Keratinocyte (primary cell): Measurements from ENCODE around the gene MICAL3. TPM values are rescaled to one million over a fixed set of nuclear protein-coding genes. Genes with fewer than 3 reads are reported as not detected.
A peak's percentile ranks its signal among the peaks of the same experiment; 100 is the strongest.

Experiments used
- DNase-seq: peaks from one replicate; pipeline ENCODE4 v3.0.0-alpha.2; 2011; ENCODE audit warnings: low read depth, missing footprints, low spot score
- FAIRE-seq: peaks from 2 replicates; lab custom pipeline; 2011; peaks lifted over from hg19 to GRCh38; lab: Jason Lieb, UNC
- H2AFZ ChIP-seq: 2 replicates; pipeline ENCODE4 v1.6.0; 2012; ENCODE audit warnings: low read length, control low read depth, inconsistent platforms; ENCODE audit not compliant: control insufficient read depth
- H3K27ac ChIP-seq: 2 replicates; pipeline ENCODE4 v1.5.1; 2011; ENCODE audit warnings: low read length; ENCODE audit not compliant: control insufficient read depth, insufficient read depth
- H3K27me3 ChIP-seq: 3 replicates; pipeline ENCODE4 v1.6.0; 2011; ENCODE audit warnings: low read length; ENCODE audit not compliant: control insufficient read depth, insufficient read depth; ENCODE audit errors: extremely low read depth
- H3K36me3 ChIP-seq, 2 experiments: 2 replicates in 1 of 2; 3 replicates in 1 of 2; pipeline ENCODE4 v1.5.1; 2011; ENCODE audit warnings: low read length in 2 of 2, mild to moderate bottlenecking in 1 of 2; ENCODE audit not compliant: control insufficient read depth in 2 of 2, insufficient read depth in 2 of 2; ENCODE audit errors: extremely low read depth in 1 of 2
- H3K4me1 ChIP-seq: 3 replicates; pipeline ENCODE4 v1.5.1; 2011; ENCODE audit warnings: low read length; ENCODE audit not compliant: control insufficient read depth, insufficient read depth; ENCODE audit errors: extremely low read depth
- H3K4me2 ChIP-seq: 3 replicates; pipeline ENCODE4 v1.6.0; 2011; ENCODE audit warnings: low read depth, low read length; ENCODE audit not compliant: control insufficient read depth, insufficient read depth; ENCODE audit errors: extremely low read depth
- H3K4me3 ChIP-seq, 3 experiments: fragments of 200-600 bp in 1 of 3; sonication (generic) in 1 of 3; 2 replicates in 2 of 3; 3 replicates in 1 of 3; pipeline ENCODE4 v1.5.1; 2011 to 2016; ENCODE audit warnings: low read length in 3 of 3, mild to moderate bottlenecking in 3 of 3, control low read depth in 2 of 3, inconsistent platforms in 1 of 3, low read depth in 1 of 3, mixed read lengths in 1 of 3, mixed run types in 1 of 3, moderate library complexity in 1 of 3; ENCODE audit not compliant: control insufficient read depth in 2 of 3, insufficient read depth in 2 of 3; ENCODE audit errors: extremely low read depth in 1 of 3
- H3K79me2 ChIP-seq: 2 replicates; pipeline ENCODE4 v1.6.0; 2012; ENCODE audit warnings: low read length; ENCODE audit not compliant: control insufficient read depth, insufficient read depth
- H3K9ac ChIP-seq: 3 replicates; pipeline ENCODE4 v1.6.0; 2011; ENCODE audit warnings: low read length; ENCODE audit not compliant: control insufficient read depth, insufficient read depth; ENCODE audit errors: extremely low read depth
- H3K9me1 ChIP-seq: 3 replicates; pipeline ENCODE4 v1.6.0; 2011; ENCODE audit warnings: low read length; ENCODE audit not compliant: control insufficient read depth, insufficient read depth; ENCODE audit errors: extremely low read depth
- H3K9me3 ChIP-seq: 2 replicates; pipeline ENCODE4 v1.5.1; 2012; ENCODE audit warnings: low read depth, low read length; ENCODE audit not compliant: control insufficient read depth
- H4K20me1 ChIP-seq: 3 replicates; pipeline ENCODE4 v1.6.0; 2011; ENCODE audit warnings: low read length; ENCODE audit not compliant: control insufficient read depth, insufficient read depth; ENCODE audit errors: extremely low read depth
- CTCF ChIP-seq, 3 experiments: IDR thresholded peaks in 1 of 3; conservative IDR thresholded peaks in 1 of 3; optimal IDR thresholded peaks in 1 of 3; 2 replicates in 2 of 3; 3 replicates in 1 of 3; pipeline versions ENCODE3 to v1.5.1; 2011; ENCODE audit warnings: low read length in 3 of 3, mild to moderate bottlenecking in 3 of 3, moderate library complexity in 2 of 3, control low read depth in 1 of 3, inconsistent platforms in 1 of 3; ENCODE audit not compliant: insufficient read depth in 2 of 3; ENCODE audit errors: extremely low read depth in 1 of 3
- EZH2 ChIP-seq: IDR thresholded peaks from one replicate; pipeline ENCODE4 v1.6.1; 2012; ENCODE audit warnings: inconsistent platforms, mild to moderate bottlenecking, low read length, moderate library complexity
- dilution Hi-C: fragments of 300-500 bp; cut with MboI; formaldehyde crosslinking; loops from one replicate; pipeline ENCODE4 v1.7.0; 2020; ENCODE audit warnings: low sequenced_read_pairs; ENCODE audit not compliant: extremely low pct_ligation_motif_present
- polyA plus RNA-seq, 5 experiments: library from polyadenylated mRNA; depleted of rRNA in 3 of 5; stranded (reverse) in 3 of 5; stranded (forward) in 1 of 5; unstranded in 1 of 5; fragments of >200 nt; gene quantifications; 1 replicate in 1 of 5; 2 replicates in 3 of 5; 3 replicates in 1 of 5; pipeline versions ENCODE4 v1.2.1 to v1.2.3, GENCODE V29; 2011 to 2012; ENCODE audit warnings: missing spikeins in 2 of 5, low read depth in 1 of 5, low replicate concordance in 1 of 5

The MICAL3 gene
- polyA plus RNA-seq, 1 donor (not counting 4 experiments of a cell fraction or from before 2014, with no cell fraction given) = 27.9 TPM

GRCh38 chr22:17884084-17884483 is 140.3 kb downstream of the MICAL3 start:
- FAIRE-seq = peak; percentile 76
- TF ChIP-seq EZH2 (no peak), CTCF (optimal IDR thresholded peaks at IDR 0.05 in 1 of 3, IDR thresholded peaks at IDR 0.05 in 1 of 3, conservative IDR thresholded peaks at IDR 0.05 in 1 of 3; ENCODE audit: extremely low read depth in 1 of 3, insufficient read depth in 2 of 3, low read length in 3 of 3) (no peak)
- dilution Hi-C loops = no loop called here
- Histone ChIP-seq H2AFZ (no peak overlapping the region), H3K4me3 (no peak overlapping the region), H3K9me1 (no peaks in the 10 kb centered on the region), H3K27ac (peak overlapping the region; percentile 61), H3K9me3 (no peaks in the 10 kb centered on the region), H3K36me3 (peaks cover 51 to 56% of the 10 kb centered on the region in 2 experiments), H3K4me1 (peaks cover 23% of the 10 kb centered on the region), H3K79me2 (peaks cover 9% of the 10 kb centered on the region), H4K20me1 (peaks cover 4% of the 10 kb centered on the region), H3K27me3 (no peaks in the 10 kb centered on the region), H3K9ac (peak overlapping the region; percentile 35), H3K4me2 (peak overlapping the region; percentile 66)
- DNase-seq = no peak

DNA sequence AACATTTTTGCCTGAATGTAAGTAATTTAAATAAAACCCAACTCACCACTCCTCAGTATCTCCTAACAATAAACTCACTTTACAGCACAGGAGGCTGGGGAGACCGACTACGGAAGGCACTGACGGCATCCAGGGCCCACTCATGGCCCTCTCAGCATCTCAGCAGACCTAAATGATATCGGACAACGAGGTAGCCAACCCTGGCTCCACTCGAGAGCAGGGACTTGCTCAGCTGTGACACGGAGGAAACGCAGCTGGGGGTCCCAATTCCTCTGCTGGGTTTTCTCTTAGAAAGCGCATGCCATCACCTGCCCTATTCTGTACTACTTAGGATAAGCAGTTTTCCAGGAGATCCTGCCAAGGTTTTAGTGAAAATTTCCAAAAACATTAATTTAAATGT is 141.0 kb downstream of the MICAL3 start:
- Histone ChIP-seq H3K36me3 (peaks cover 52 to 57% of the 10 kb centered on the region in 2 experiments), H4K20me1 (peaks cover 4% of the 10 kb centered on the region), H3K4me3 (no peak overlapping the region), H3K9ac (no peak overlapping the region), H2AFZ (no peak overlapping the region), H3K9me1 (no peaks in the 10 kb centered on the region), H3K27me3 (no peaks in the 10 kb centered on the region), H3K4me2 (no peak overlapping the region), H3K79me2 (peaks cover 9% of the 10 kb centered on the region), H3K4me1 (peaks cover 23% of the 10 kb centered on the region), H3K9me3 (no peaks in the 10 kb centered on the region), H3K27ac (peak overlapping the region; percentile 61)
- FAIRE-seq (no peak), DNase-seq (no peak)
- dilution Hi-C loops = no loop called here
- TF ChIP-seq CTCF (optimal IDR thresholded peaks at IDR 0.05 in 1 of 3, IDR thresholded peaks at IDR 0.05 in 1 of 3, conservative IDR thresholded peaks at IDR 0.05 in 1 of 3; ENCODE audit: extremely low read depth in 1 of 3, insufficient read depth in 2 of 3, low read length in 3 of 3) (no peak), EZH2 (no peak)
